COLO668 (cell line): Measurements from ENCODE around the gene HOXA5.
A peak's percentile ranks its signal among the peaks of the same experiment; 100 is the strongest.

Experiments used
- DNase-seq: peaks from one replicate; lab custom pipeline; 2025; ENCODE audit not compliant: unreplicated experiment; lab: John Stamatoyannopoulos, UW

HOXA5 gene

GRCh38 chr7:27143023-27143949 lies at the start of gene HOXA5:
TSS of gene HOXA5 (minus strand) at chr7:27143681. CDS start at chr7:27143607, 74 bp downstream.
- DNase-seq, result peak; percentile 72

DNA sequence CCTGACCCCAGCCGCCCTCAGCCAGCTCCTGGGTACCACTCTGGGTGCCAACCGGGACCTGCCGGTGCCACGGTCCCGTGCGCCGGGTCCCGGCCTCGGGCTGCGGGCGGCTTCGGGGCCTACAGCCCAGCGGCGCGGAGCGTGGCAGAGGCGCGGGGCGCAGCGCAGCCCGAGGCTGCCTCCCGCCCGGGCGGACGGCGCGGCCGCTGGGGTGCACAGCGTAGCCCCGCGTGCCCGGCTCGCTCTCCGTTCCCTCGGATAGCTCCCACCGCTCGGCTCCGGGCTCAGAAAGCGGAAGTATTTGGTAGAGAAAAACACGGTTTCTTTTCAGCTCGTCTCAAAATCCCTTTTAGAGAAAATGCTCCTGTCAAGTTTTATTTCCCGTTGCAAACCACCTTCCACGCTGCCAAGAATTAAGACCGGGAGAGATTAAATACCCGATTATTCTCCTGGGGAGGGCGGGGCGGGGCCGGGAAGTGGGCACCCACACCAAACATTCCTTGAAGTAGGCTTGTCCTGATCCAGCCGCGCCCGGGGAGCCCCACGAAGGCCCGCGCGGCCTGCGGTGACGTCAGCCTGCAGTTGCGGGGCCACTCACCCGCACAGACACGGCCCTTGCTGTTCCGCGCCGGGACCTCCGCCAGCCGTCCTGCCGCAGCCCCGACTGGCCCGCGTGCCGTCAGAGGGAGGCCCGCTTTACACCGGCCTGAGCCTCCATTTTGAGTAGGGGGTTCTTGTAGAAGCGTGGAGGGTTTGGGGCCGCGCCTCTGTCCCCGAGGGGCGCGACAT lies 49.3 kb upstream of the HOXA5 start:
- DNase-seq, result no peak

DNA sequence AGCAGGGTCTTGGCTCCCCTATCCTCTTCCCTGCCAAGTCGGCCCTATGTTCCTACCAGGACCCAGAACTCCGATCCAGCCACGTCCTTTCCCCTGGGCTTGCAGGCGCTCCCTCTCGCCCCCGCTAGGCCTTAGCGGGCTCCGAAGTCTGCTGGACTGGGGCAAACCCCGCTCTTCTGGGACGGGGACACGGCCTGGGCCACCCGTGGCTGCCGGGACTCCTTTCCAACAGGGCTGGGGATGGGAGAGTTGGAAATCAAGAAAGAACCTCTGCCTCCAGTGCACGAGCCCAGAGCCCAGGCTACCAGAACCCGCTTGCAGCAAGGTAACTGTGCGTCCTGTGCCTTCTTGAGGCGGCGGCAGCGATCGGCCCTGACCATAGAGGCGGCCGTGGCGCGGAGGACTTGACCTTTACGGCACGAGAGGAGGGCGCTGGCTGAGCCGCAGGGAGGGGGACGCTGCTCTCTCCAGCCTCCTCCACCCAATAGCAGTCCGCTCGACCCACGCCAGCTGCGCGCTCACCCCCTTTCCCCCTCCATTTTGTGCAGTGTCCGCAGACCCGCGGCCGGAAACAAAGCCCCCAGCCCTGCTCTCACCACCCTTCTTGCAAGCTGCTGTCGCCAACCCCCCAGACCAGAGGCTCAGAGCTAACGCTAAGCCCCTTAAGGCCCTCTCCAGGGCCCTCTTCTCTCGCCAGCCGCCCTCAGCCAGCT lies 48.5 kb upstream of the HOXA5 start:
- DNase-seq, result no peak

DNA sequence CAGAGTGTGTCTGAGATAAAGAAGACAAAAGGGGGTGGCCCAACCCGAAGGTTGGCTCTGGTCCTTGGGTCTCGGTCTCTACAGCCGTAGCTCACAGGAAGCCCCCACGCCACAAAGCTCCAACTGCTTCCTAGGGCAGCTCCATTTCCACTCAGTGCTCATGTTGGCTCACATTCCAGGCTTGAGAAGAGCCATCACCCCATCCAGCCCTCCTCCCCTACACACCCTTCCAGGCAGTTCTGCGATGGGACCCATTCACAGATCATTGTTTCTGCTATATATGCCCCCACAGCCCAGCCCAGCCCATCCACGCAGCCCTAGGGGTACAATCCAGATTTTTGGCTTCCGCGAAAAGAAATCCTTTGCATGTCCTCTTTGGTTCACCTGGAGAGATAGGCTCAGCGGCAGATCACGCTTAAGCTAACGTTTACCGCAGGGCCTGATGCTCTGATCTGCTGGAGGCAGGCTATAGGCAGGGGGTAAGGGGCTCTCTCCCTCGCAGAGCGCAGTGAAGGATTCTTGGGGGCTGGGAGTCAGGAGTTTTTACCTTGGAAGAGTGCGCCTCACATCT lies 47.8 kb upstream of the HOXA5 start:
- no peak for DNase-seq

- DNase-seq, result no peak
These were observed 46.7 kb upstream of the HOXA5 start for GRCh38 chr7:27189997-27190748.

DNA sequence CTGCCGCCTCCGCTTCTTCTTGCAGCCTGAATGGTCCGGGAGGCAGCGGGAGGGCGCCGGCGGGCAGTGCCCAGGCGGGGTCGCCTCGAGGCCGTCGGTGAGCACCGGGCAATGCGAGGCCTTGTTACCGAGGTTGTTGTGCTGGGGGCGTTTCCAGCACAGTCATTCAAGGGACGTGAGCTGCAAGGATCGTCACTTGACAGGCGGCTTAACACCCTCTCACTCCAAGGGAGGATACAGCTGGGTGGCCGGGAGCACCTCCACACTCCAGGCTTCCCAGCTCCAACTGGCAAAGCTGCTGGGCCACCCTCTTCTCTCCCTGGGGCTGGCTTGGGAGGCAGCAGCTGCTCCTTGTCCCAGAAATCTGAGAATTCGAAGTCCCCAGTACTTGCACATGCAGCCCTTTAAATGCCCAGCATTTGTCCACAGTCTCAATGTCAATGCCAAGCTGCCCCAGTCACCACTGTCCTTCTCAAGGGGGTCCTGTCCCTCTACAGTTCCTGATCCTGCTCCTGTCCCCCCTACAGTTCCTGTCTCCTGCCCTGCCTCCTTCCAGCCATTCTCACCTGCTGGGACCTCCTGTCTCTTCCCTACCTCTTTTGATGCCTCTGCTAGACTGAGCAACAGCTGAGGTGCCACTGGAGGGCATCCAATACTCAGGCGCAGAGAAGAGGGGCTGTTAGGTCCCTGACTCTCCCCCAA lies 46.0 kb upstream of the HOXA5 start:
- DNase-seq, result no peak

- no peak for DNase-seq
These were observed 45.2 kb upstream of the HOXA5 start for GRCh38 chr7:27188386-27189294.

DNA sequence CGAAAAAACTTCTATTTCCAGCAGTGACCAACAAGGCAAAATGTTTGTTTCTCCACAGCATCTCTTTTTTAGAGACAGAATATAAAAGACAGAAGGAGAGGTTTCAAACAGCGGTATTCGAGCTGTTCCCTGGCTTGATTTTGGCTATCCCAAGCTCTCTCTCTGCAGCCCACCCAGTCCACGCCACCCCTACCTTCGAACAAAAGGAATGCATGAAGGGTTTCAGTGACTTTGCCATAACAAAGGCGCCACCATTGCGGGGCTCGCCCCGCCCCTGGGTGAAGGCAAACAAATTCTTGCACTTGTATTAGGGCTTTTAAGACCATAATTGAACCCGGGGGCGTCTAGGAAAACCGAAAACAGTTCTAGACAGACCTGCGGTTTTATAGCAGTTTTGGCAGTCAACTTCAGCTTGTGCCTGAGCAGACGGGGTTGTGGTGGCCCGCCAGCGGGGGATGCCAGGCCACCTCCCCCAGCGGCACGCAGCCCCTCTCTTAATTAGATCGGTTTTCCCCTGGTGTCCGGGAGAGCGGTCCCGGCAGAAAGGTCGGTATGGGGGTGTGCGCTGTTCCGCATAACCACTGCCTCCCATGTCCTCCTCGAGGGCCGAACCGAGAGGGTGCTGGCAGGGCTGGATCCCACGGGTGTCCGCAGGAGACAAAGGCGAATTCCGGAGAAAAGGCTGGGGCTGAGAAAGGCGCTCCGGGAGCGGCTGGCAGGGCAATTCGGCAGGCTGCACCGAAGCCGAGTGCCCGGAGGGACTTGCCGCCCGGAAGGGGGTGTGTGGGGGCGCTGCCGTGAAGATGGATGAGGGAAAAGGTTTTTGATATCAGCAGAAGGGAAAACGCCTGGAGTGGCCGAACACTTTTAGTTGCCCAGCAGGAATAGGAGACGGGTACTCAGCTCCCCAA lies 44.2 kb upstream of the HOXA5 start:
- DNase-seq, result no peak

- no peak for DNase-seq
These were observed 43.4 kb upstream of the HOXA5 start for GRCh38 chr7:27186668-27187474.

- DNase-seq, result no peak
These were observed 42.6 kb upstream of the HOXA5 start for GRCh38 chr7:27185854-27186667.

- DNase-seq, result no peak
These were observed 41.8 kb upstream of the HOXA5 start, which contains the start of gene HOXA11 for GRCh38 chr7:27185013-27185853. TSS of gene HOXA11 (minus strand) at chr7:27185232. CDS start at chr7:27185144, 88 bp downstream.

GRCh38 chr7:27184337-27185012 lies 41.0 kb upstream of the HOXA5 start:
- peak; percentile 79 for DNase-seq

- DNase-seq, result no peak
These were observed 40.3 kb upstream of the HOXA5 start for GRCh38 chr7:27183682-27184336.
